K562 (cell line): ENCODE results near the gene RPL18A. TPM values are rescaled to one million over a fixed set of nuclear protein-coding genes. Genes with fewer than 3 reads are reported as not detected.
A peak's percentile ranks its signal among the peaks of the same experiment; 100 is the strongest.

ENCODE experiments used
- ATAC-seq: fragments of 200-7000 bp; cut with Tn5 transposase; 3 replicates; pipeline ENCODE4 v1.9.1; 2020; ENCODE audit warnings: moderate library complexity
- BruUV-seq: library from RNA; stranded (reverse); fragments of 400-500 nt; replicated peaks from 2 replicates; lab custom pipeline; 2021; lab: Mats Ljungman, UMichigan
- CTCF ChIA-PET: fragments of 300-600 bp; formaldehyde crosslinking; extraction: SDS; loops from one replicate; lab custom pipeline; 2021; ENCODE audit warnings: low intra/inter-chr PET ratio; lab: Yijun Ruan, JAX
- POLR2A ChIA-PET: fragments of 300-600, 350-650 bp; sonication (Branson Sonifier 250); formaldehyde crosslinking; extraction: SDS; loops from one replicate; lab custom pipeline; 2021; ENCODE audit warnings: antibody characterized with exemption, inconsistent platforms; lab: Yijun Ruan, JAX
- DNase-seq, 4 experiments: peaks; one replicate each; pipeline versions ENCODE4 v3.0.0 to v3.0.0-alpha.2; 2011 to 2018; ENCODE audit warnings: low spot score in 3 of 4, mixed read lengths in 3 of 4; ENCODE audit errors: extremely low read depth in 1 of 4
- FAIRE-seq: peaks from 2 replicates; lab custom pipeline; 2011; peaks lifted over from hg19 to GRCh38; lab: Jason Lieb, UNC
- H2AFZ ChIP-seq: 2 replicates; pipeline ENCODE4 v1.6.0; 2011; ENCODE audit warnings: low read depth, low read length, control low read depth, inconsistent platforms
- H3K27ac ChIP-seq: fragments of 200-600 bp; 3 replicates; pipeline ENCODE4 v1.8.0; 2011; ENCODE audit warnings: low read depth, mild to moderate bottlenecking, control low read depth, inconsistent platforms, low read length, moderate library complexity, mixed read lengths; ENCODE audit errors: extremely low read depth
- H3K27me3 ChIP-seq, 2 experiments: fragments of 300-600 bp in 1 of 2; 2 replicates in 1 of 2; 3 replicates in 1 of 2; pipeline versions ENCODE4 v1.6.0 to v1.8.0; 2011; ENCODE audit warnings: inconsistent platforms in 2 of 2, low read length in 2 of 2, mild to moderate bottlenecking in 1 of 2, mixed read lengths in 1 of 2, moderate library complexity in 1 of 2; ENCODE audit not compliant: control insufficient read depth in 2 of 2, insufficient read depth in 2 of 2
- H3K36me3 ChIP-seq: fragments of 300-600 bp; 3 replicates; pipeline ENCODE4 v1.8.0; 2011; ENCODE audit warnings: mild to moderate bottlenecking, low read length, inconsistent platforms; ENCODE audit not compliant: control insufficient read depth, insufficient read depth
- H3K4me1 ChIP-seq, 2 experiments: fragments of 200-600 bp in 1 of 2; replicated peaks in 1 of 2; 2 replicates in 1 of 2; 3 replicates in 1 of 2; pipeline versions ENCODE4 v1.5.1 to v1.8.0; 2011; ENCODE audit warnings: inconsistent platforms in 2 of 2, low read length in 2 of 2, mild to moderate bottlenecking in 1 of 2, mixed read lengths in 1 of 2, moderate library complexity in 1 of 2; ENCODE audit not compliant: control insufficient read depth in 2 of 2, insufficient read depth in 2 of 2
- H3K4me2 ChIP-seq: 2 replicates; pipeline ENCODE4 v1.6.1; 2011; ENCODE audit warnings: low read length, control low read depth, inconsistent platforms, mixed read lengths; ENCODE audit not compliant: insufficient read depth
- H3K4me3 ChIP-seq: fragments of 200-600 bp; sonication (generic), shearing (Covaris generic); 2 replicates; pipeline ENCODE4 v1.5.1; 2016; ENCODE audit warnings: control low read depth, inconsistent platforms
- H3K79me2 ChIP-seq: fragments of 200-600 bp; 3 replicates; pipeline ENCODE4 v1.8.0; 2011; ENCODE audit warnings: low read length, inconsistent platforms; ENCODE audit not compliant: control insufficient read depth, insufficient read depth
- H3K9ac ChIP-seq, 2 experiments: 2 replicates each; pipeline versions ENCODE4 v1.6.0 to v1.6.1; 2011; ENCODE audit warnings: low read depth in 2 of 2, low read length in 2 of 2, control low read depth in 1 of 2, inconsistent platforms in 1 of 2, mild to moderate bottlenecking in 1 of 2, mixed read lengths in 1 of 2; ENCODE audit not compliant: insufficient read depth in 1 of 2
- H3K9me1 ChIP-seq: one replicate; pipeline ENCODE4 v1.6.0; 2011; ENCODE audit warnings: inconsistent platforms, mild to moderate bottlenecking, low read length, moderate library complexity; ENCODE audit not compliant: control insufficient read depth, insufficient read depth
- H3K9me3 ChIP-seq: replicated peaks from 2 replicates; pipeline ENCODE4 v1.5.1; 2011; ENCODE audit warnings: low read depth, low read length, inconsistent platforms; ENCODE audit not compliant: control insufficient read depth, insufficient read depth
- H4K20me1 ChIP-seq: replicated peaks from 2 replicates; pipeline ENCODE4 v1.6.1; 2011; ENCODE audit warnings: low read length, inconsistent platforms, mixed read lengths; ENCODE audit not compliant: control insufficient read depth, insufficient read depth
- BCOR ChIP-seq: fragments of 450-650 bp; IDR thresholded peaks from 2 replicates; pipeline ENCODE4 v1.6.1; 2016
- FOXO4 ChIP-seq: fragments of 450-650 bp; formaldehyde crosslinking; IDR thresholded peaks from 2 replicates; pipeline ENCODE4 v1.4.0; 2020; ENCODE audit warnings: mild to moderate bottlenecking, moderate library complexity
- NRF1 ChIP-seq, 2 experiments: fragments of 450-650 bp; IDR thresholded peaks in 1 of 2; conservative IDR thresholded peaks in 1 of 2; 2 replicates each; pipeline ENCODE4 v1.6.1; 2014; ENCODE audit warnings: mild to moderate bottlenecking in 2 of 2
- ZBTB2 ChIP-seq: fragments of 450-650 bp; IDR thresholded peaks from 2 replicates; pipeline ENCODE4 v1.6.1; 2016; ENCODE audit warnings: antibody characterized with exemption
- WGBS: fragments of 100-300 bp; shearing (Covaris generic); methylation state at CpG from one replicate; pipeline ENCODE4 v1.1.6; 2016; ENCODE audit warnings: low coverage, mixed read lengths; ENCODE audit not compliant: insufficient coverage; ENCODE audit errors: missing lambda C conversion rate; 5-methylcytosine and 5-hydroxymethylcytosine counted together
- in situ Hi-C: fragments of 300-500 bp; cut with MboI; formaldehyde crosslinking; loops from 4 replicates; pipeline ENCODE4 v1.15.0; 2018; ENCODE audit warnings: inconsistent platforms, mixed read lengths
- intact Hi-C: fragments of 100-400 bp; cut with micrococcal nuclease; formaldehyde crosslinking; loops from 2 replicates; pipeline ENCODE4 v1.14.2; 2022
- polyA plus RNA-seq, 8 experiments: library from polyadenylated mRNA; depleted of rRNA in 4 of 8; stranded (reverse) in 5 of 8; unstranded in 3 of 8; fragments of >200 nt; fragmentation: Nextera tagmentation in 2 of 8; fragmentation: Illumina TruSeq in 1 of 8; extraction: Ambion mirVana in 2 of 8; extraction: Trizol in 1 of 8; gene quantifications; 2 replicates each; pipeline versions ENCODE4 v1.2.1 to v1.2.3, GENCODE V29; 2011 to 2014; ENCODE audit warnings: inconsistent platforms in 1 of 8, missing spikeins in 1 of 8
- total RNA-seq, 7 experiments: library from RNA; depleted of rRNA in 6 of 7; stranded (reverse); fragments of >200 nt in 6 of 7; fragmentation: Illumina TruSeq in 2 of 7; extraction: Trizol in 2 of 7; gene quantifications; 2 replicates each; pipeline versions ENCODE4 v1.2.1 to v1.2.3, GENCODE V29; 2011 to 2021; ENCODE audit warnings: low replicate concordance in 1 of 7

The RPL18A gene
- total and polyA plus RNA-seq, 9 of the 15 experiments (the other 6 are each of a cell fraction or from before 2014, with no cell fraction given), result 626 to 2,882 (median 1,895) TPM

GRCh38 chr19:17847538-17848366 is 12.0 kb upstream of the RPL18A start, which contains the start of gene JAK3:
TSS of gene JAK3 (minus strand) at chr19:17847982. CDS start at chr19:17844417, 3,565 bp downstream.
- DNase-seq, result peak; percentile 54 to 81 (median 78)

More at GRCh38 chr19:17847538-17848366, 12.0 kb upstream of the RPL18A start, which contains the start of gene JAK3:
- in situ Hi-C loops, result no loop called here
- Histone ChIP-seq H3K9ac (peak within 1 kb of the TSS in 1 of 2 experiments; percentile 85; a peak in 2 of 4 replicates), H3K36me3 (no peaks in the 10 kb centered on the region), H4K20me1 (no peaks in the 10 kb centered on the region), H3K79me2 (peaks cover 5% of the 10 kb centered on the region; the same call in 2 of the 3 replicates), H3K9me1 (no peaks in the 10 kb centered on the region), H3K27ac (no peak within 1 kb of the TSS), H3K4me2 (no peak within 1 kb of the TSS), H3K27me3 (no peaks in the 10 kb centered on the region), H3K9me3 (no peaks in the 10 kb centered on the region), H3K4me3 (no peak within 1 kb of the TSS), H3K4me1 (peaks cover 0 to 25% of the 10 kb centered on the region in 2 experiments; a peak in 3 of 5 replicates), H2AFZ (no peak within 1 kb of the TSS)
- POLR2A ChIA-PET, result interaction anchor here (0.5 to 1.9 kb wide), 3 partner anchors 12 to 113 kb away, joined by 3 to 10 read pairs (median 3); partner anchors contain the start of gene RPL18A
- CTCF ChIA-PET, result no interaction called here
- ATAC-seq (peak; percentile 70), FAIRE-seq (no peak)
- intact Hi-C loops, result no loop called here
- WGBS, result 37% methylated on average over 17 of the region's 40 CpGs
- BruUV-seq, result no TSS peak
- TF ChIP-seq FOXO4 (CRISPR knock-in tag) (no peak), NRF1 (conservative IDR thresholded peaks at IDR 0.05 in 1 of 2, IDR thresholded peaks at IDR 0.05 in 1 of 2) (peak; percentile 84 to 85), BCOR (0 out of 2 replicates have a peak, but pooled peaks have one; percentile 23), ZBTB2 (peak; percentile 70; the same call in 1 of the 2 replicates)
- TF ChIP-seq, all 486 proteins: peak for 3
